Activated CD8-positive, alpha-beta memory T cell treated with anti-CD3 and anti-CD28 coated beads, Interleukin-2, amount 50 U/mL, for 48 hours (primary cell): ENCODE measurements around the gene CYP39A1.

Experiments
- DNase-seq: peaks from one replicate; pipeline ENCODE4 v3.0.0-alpha.2; 2020

The CYP39A1 gene

DNA sequence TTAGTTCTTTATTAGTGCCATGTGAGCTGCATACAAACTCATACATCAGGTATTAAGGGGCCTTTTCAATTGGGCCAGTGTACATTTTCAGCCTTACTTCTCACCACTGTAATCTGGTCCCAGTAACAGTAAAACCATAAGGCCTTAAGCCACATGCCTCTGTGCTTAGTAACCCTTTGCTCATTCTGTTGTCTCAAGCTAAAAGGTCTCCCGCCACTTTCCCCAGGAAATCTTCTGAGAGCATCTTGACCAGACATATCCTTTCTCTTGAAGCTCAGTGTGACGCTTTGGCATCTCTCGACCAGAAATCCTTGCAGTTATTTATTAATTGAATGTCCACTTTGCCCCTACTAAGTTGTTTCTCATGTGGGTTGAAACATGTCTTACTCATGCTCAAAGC lies 68.0 kb downstream of the CYP39A1 start:
- no peak for DNase-seq

DNA sequence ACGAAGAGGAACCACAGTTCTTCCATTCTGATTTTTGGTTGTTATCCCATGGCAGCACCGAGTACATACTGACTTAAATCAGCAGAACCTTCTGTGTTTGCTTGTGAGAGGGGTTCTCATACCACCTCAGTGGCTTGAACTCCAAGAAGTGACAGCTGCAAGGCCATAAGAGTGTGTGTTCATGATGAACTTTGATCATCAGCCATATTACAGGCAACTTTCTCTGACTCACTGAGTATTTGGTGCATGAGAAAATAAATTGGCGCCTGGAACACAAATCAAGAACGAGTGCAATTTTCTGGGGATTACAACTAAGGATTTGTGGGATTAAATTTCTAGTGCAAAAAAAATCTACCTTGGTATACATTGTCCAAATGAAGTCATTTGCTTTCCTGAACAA lies 68.9 kb downstream of the CYP39A1 start:
- no peak for DNase-seq

DNA sequence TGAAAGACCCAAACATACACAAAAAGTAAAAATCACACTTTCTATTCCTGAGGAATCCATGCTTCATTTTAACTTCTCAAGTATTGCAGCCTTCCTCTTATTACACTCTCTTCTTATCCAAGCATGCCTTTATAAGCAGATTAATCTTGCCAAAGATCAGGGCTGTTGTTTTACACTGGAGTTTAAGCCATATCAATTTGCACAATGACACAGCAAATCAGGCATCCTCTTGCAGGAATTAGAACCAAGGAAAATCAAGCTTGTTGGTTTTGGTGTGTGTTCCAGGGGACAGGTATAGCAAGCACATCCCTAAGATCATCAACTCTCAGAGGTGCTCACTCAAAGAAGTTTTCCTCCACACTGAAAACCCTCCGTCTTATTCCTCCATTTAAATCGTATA lies 69.5 kb downstream of the CYP39A1 start:
- DNase-seq = no peak

DNA sequence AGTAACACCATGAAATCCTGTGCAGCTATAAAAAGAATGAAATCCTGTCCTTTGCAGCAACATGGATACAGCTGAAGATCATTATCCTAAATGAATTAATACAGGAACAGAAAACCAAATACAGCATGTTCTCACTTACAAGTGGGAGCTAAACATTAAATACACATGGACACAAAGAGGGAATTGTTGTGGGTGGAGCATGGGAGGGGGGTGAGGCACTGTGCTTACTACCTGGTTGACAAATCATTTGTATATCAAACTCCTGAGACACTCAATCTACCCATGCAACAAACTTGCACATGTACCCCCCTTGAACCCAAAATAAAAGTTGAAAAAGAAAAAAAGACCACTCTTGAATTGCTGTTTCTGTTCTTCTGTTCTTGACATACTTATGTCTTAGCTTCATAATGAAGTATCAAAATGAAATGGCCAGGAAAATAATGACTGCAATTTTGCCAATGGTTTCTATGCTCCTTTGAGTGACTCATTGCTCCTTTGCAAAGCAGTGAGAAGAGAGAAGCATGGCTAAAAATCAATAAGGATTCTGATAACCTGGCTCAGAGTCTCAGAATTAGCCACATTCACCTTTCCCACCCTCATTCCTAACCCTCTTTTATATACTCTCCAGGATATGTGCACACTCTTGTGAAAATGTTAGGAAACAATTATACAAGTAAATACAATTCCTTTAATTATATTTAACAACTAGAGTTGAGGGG lies 71.0 kb downstream of the CYP39A1 start:
- no peak for DNase-seq

DNA sequence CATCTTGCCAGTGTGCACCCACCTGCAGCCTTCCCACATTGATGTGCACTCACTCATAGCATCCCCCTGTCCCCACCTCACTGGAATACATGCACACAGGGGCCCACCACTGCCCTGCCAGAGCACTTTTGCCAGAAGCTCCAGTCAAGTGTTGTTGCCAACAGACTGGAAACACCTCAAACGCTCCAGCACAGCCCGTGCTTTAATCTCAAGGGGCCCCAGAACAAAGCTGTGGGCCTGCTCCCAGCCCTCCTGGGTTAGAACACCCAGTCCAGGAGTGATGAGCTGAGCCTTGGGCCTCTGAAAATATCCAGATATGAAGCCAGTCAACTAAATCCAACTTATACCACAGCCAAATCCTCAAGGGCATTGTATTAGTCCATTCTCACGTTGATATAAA lies 77.1 kb downstream of the CYP39A1 start:
- no peak for DNase-seq

DNA sequence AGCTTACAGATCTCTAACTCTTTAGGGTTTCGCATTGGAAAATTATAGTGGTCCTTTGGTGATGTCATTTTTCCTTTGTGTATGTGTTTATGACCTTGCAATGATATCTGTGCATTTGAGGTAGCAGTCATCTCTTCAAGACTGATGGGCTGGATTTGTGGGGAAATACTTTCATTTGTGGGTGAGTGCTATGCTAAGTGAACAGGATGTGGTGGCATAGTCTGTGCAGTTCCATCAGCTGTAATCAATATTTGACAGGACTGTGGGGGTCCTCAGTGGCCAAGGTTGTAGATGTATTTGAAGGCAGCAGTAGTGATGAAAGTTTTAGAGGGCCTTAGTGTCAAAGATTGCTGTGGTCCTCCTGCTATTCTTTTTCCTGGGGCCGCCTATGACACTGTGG lies 79.5 kb downstream of the CYP39A1 start:
- DNase-seq = no peak

DNA sequence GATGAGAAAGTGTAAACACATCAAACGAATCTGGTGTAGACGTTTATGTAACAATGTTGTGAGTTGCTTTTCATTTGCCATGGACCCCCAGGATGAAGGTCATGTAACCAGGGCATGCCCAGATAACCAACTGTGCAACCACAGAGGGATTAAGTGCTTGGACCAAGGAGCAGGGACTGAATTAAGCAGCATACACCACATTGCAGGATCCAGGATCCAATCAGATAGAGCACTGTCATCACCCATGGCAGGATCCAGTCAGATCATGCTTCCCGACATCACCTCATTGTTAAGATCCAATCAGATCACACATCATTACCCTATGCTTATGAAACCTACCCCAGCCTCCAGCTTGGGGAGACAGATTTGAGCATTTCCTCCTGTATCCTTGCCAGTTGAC lies 87.1 kb downstream of the CYP39A1 start:
- DNase-seq = no peak

DNA sequence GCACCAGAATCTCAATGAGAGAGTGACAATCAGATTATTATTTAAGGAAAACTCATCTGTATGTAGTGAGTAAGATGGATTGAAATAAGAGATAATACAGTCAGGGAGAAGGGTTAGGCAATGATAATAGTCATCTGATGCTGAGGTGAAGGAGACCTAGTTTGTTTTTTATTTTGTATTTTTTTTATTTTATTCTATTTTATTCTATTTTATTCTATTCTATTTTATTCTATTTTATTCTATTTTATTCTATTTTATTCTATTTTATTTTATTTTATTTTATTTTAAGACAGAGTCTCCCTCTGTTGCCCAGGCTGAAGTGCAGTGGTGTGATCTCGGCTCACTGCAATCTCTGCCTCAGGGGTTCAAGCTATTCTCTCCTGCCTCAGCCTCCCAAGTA lies 88.7 kb downstream of the CYP39A1 start:
- no peak for DNase-seq

DNA sequence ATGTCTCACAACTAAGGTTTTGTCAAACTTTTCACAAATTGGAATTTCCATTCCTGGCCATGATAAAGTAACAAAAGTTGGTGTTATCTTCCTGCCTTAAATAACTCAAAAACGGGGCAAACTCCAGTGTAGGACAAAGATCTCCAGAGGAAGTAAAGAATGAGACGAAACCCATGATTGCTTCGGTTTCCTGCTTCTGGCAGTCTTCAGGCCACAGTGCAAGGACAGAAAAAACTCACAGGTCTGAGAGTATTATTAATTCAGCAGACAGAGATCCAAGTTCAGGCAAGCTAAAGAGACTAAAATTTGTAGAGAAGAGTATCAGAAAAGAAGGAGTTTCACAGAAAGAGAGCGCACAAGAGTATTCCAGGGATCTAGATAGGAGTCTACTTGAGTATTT lies 96.6 kb downstream of the CYP39A1 start:
- no peak for DNase-seq

DNA sequence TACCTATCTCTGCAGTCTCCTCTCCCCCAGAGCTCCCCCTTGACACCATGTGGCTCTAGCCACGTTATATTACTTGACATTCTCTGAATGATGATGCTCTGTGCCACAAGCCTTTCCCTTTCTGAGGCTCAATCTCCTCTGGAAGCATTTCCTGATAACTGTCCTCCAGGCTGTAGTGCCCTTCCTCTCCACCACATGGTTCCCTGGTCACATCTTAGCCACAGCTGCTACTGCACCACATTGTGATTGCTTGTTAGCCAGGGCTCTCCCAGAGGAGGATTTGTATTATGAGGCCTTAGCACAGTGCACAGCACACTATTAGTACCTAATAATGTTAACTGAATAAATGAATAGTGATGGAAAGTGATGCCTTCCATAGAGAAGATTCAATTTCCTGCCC lies 97.5 kb downstream of the CYP39A1 start:
- no peak for DNase-seq

DNA sequence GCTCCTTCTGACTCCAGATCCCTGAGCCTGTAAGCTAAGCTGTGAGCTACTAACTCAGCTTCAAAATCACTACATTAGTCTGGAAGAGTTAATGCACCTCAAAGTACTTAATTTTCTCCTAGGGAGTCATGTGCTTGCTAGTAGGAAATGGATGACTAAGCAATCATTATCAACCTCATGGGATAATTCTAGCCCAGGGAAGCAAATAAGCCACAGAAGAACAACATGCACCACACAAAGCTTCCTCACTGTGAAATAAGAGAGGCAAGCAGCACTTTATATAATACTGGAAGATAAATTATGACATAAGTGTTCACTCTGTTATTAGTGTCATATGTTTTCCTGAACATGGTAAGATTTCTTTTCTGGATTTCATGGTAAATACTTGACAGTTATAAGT lies 103.5 kb downstream of the CYP39A1 start:
- DNase-seq = no peak

DNA sequence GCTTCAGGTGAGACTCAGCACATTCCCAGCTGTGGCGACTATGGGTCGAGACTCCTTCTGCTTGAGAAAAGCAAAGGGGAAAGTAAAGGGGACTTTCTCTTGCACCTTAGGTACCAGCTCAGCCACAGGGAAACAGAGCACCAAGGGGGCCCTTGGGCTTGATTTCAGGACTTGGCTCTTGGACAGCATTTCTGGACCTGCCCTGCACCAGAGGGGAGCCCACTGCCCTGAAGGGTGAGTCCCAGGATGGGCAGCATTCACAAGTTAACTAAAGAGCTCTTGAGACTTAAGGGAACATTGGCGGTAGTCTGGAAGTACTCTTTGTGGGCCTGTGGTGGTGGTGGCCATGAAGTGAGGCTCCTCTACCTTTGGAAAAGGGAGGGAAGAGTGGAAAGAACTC lies 111.1 kb downstream of the CYP39A1 start:
- DNase-seq = no peak

DNA sequence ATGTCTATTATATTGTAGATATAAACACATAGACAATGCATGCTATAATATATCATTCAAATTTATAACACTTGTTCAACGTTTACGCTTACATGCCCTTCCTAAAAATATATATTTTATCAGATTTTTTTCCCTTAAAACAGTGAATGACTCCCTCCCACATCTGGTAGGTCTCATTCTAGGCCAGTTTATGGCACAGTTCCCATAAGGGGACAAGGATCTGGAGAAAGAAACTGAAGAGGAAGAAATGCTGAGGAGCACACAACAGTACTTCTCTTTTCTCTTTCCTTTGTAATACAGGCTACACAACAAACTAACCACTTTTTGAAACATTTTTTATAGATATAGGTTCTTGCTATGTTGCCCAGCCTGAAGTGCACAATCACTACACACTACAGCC lies 112.8 kb downstream of the CYP39A1 start:
- no peak for DNase-seq

DNA sequence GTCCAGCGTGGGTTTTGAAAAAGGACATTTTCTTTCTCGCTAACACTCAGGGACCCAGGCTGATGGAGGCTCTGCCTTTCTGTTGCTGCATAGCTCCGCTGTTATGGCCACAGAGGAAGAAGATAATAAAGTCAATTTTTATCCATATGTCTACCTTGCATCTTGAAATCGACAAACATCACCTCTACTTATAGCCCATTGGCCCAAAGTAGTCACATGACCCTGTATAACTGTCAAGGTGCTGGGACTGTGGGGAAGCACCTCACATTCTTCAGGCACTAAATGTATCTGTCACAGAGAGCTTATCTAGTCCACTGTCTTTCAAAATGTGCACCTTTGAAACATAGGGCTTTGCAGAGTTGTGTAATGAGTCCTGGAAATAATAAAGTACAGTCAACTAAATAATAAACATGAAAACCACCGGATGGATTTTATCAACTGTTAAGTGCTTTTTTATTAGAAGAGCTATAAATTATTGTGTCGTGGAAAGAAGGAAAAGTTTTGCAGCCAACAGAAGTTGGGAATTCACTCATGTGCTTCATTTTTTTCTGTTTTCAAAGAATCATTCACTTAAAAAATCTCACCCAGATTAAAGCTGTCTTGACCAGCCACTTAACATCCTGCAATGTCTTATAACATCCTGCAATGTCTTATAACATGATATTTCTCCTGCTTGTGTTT lies 113.7 kb downstream of the CYP39A1 start:
- no peak for DNase-seq

DNA sequence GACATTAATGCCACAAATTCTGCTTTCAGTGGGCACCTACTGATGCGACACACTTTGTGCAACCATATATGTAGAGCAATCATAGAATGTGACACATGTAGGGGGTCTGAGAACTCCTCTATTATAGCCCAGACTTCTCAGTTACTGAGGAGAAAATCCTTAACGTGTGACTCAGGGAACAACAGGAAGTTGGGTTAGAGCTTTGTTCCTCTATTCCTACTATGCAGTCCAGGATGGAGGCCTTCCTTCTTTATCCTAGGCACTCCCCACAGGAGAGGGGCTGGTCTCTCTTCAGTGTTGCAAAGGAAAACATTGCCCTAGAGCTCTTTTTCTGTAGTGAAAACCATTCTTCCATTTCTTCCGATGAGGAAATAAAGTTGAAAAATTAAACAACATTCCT lies 121.7 kb downstream of the CYP39A1 start:
- no peak for DNase-seq

DNA sequence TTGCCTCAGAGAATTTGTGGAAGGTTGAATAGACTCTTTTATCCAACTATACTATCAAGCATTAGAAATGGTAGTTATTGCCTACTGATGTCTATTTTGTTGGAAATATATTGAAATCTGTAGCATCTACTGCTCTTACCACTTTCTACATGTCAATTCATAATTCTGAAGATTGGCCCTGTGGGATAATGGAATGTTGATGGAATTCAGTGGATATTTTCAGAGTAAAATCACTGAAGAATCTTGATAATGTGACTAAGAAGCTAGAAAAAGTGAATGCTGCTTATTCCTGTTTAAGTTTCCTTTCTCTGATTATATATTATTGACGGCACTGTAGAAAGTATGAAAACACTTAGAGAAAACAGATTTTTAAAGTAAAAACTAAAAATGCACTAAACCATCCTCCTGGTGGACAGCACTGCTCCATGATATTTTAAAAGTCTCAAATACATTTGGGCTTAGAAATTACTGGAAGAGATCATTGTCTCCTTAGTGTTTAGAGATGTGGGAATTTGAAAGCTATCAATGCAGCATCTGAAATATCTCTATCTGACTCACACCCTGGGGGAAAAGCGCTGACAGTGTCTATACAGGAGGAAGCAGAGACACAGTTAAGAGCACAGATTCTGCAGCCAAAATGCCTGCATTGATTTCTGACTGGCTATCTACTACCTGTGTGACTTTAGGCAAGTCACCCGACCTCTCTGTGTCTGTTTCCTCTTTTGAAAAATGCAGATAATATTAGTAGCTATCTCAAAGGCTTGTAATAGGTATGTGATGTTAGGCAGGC lies 123.5 kb downstream of the CYP39A1 start:
- DNase-seq = no peak

DNA sequence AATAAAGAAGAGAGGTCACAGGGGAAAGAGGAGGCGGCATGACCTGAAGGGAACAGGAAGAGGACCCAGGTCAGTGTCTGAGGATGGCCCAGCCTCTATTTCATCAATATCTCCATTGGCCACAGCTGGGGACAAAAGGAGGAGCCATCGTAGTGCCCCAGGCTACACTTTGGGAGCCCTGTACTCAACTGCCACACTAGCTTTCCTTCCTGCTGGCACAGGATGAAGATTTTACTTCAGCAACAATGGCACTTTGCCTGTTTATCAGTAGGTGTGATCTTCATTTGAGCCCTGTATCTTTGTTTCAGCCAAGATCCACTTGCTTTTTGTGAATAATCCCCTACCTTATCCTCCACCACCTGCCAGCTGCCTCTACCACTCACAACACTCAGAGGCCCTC lies 126.0 kb downstream of the CYP39A1 start:
- no peak for DNase-seq

DNA sequence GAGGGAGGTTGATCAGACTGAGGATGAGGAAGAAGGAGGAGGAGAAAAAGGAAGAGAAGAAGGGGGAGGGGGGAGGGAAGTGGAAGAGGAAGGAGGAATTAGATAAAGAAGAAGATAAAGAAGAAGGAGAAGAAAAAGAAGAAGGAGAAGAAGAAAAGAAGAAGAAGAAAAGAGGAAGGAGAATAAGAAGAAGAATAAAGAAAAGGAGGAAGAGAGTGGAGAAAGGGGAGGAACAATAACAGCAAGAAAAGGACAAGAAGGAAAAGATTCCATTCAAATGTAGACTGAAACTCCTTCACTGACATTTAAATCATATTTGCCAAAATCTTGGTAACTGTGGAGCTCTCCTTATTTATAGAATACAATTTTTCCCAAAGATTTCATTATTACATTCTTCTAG lies 127.0 kb downstream of the CYP39A1 start:
- no peak for DNase-seq

DNA sequence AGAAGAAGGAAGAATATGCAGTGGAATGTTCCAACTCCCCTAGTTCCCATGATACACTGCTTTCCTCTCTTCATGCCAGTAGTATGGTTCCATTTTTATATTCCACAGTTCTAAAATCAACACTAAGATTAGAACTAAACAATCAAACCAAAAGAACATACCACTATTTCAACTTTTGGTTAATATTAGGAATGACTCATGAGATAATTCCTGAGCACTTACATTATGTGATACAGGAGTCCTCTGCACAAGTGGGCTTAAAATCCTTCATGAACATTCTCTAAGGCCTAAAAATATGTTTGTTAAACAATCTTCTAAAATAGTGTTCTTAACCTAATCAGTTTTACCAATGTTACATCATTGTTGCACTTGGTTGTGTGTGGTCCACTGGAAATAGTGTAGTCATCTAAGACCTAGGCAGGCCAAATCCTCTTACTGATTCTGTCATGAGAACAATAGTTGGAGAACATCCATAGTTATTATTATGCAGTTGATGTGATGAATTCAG lies 131.1 kb downstream of the CYP39A1 start:
- no peak for DNase-seq

DNA sequence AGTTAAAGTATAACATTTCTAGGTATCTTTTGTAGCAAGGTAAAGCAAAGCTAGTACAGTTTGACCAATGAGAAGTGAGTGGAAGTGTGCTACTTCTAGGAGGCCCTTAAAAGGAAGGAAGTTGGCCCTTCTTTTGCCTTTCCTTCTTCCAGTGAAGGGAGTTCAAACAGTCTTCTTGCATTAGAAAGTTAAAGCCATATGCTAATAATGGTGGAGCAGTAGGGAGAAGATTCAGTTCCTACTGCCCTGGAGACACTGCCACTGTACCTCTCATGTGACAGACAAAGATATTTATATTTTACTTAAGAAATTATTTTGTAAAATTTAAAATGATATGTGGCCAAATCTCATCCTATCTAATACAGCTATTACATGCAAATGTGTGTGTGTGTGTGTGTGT lies 135.4 kb downstream of the CYP39A1 start:
- no peak for DNase-seq

DNA sequence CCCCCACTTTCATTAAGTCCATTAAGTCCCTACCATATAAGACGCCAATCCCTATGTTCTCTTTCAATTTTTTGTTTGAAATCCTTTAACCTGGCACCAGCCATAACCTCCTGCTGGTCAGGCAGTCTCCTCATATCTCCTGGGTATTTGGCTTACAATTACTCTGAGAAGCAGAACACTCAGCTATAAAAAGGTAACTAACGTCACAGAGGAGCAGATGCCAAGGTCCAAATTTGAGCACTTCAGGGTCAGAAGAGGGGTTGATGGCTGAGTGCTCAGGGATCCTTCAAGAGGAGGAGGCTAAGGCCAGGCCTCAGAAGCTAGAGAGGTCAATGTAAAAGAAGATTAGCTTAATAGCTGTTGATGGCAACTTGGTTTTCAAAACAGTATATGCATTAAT lies 139.1 kb downstream of the CYP39A1 start:
- no peak for DNase-seq

DNA sequence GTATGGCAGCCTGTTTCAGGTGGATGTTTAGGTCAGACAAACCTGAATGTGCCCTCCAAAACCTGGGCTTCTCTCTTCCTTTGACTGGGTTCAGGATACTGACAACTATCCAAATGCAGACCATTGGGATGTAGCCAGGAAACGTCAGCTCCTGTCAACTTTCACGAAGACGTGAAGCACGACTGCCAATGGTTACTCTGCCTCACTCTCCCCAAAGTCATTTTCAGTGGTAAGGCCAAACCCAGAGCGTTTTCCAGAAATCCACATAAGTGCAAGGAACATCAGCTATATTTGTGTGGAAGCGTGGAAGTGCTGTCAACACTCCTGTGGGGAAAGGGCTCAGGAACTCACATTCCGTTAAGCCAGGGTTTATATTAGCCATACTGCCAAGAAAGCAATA lies 141.3 kb downstream of the CYP39A1 start:
- DNase-seq = no peak

DNA sequence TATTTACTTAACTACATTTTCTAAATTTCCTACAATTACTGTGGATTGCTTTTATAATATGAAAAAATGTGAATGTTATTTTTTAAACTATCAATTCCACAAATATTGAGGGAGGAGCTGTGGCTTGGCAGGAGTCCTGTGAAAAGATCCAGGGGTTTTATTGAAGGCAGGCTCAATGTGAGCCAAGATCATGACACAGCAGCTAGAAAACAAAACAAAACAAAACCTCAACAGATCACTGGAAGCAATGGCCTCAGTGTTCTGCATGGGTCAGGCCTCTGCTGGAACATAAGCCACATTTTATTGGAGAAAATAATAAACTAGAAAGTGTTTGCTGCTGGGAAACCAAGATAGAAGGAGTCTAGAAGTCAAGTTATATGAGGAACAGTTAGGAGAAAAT lies 142.0 kb downstream of the CYP39A1 start:
- no peak for DNase-seq

DNA sequence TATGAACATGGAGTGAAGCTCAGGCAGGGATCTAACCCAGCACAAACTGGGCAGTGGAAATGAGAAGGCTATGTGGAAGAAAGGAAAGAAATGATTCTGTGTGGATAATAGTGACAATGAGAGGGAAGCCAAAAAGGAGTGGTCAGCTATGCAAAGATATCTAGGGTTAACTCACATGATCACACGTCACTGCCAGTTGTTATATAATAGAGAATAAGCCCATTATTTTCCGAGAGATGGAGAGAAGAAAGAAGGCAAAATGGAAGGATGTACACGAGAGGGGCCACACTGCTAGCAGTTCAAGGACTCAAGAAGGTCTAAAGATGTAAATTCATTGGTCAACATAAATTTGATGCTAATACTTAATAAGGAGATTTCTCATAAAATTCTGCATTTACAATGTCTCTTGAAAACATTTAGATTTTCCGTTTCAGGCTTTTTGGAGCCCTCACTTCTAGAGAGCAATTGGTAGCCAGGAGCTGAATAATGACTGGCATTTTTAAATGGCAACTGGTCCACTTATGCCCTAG lies 142.6 kb downstream of the CYP39A1 start:
- DNase-seq = no peak
